Fibroblast of lung (primary cell): Measurements from ENCODE around the gene HTRA2.

Experiments used
- EZH2 ChIP-seq: IDR thresholded peaks from 2 replicates; pipeline ENCODE4 v1.5.1; 2012; ENCODE audit warnings: low read length, control low read depth, mild to moderate bottlenecking; ENCODE audit errors: missing control alignments
- TF ChIP-seq, protein P1 (sequence below), 2 donors: IDR thresholded peaks in 1 of 2; conservative IDR thresholded peaks in 1 of 2; 1 replicate in 1 of 2; 2 replicates in 1 of 2; pipeline ENCODE4 v1.5.1; 2011 to 2012; ENCODE audit warnings: low read length in 2 of 2, control low read depth in 1 of 2, inconsistent platforms in 1 of 2, low read depth in 1 of 2, mild to moderate bottlenecking in 1 of 2

DNA sequence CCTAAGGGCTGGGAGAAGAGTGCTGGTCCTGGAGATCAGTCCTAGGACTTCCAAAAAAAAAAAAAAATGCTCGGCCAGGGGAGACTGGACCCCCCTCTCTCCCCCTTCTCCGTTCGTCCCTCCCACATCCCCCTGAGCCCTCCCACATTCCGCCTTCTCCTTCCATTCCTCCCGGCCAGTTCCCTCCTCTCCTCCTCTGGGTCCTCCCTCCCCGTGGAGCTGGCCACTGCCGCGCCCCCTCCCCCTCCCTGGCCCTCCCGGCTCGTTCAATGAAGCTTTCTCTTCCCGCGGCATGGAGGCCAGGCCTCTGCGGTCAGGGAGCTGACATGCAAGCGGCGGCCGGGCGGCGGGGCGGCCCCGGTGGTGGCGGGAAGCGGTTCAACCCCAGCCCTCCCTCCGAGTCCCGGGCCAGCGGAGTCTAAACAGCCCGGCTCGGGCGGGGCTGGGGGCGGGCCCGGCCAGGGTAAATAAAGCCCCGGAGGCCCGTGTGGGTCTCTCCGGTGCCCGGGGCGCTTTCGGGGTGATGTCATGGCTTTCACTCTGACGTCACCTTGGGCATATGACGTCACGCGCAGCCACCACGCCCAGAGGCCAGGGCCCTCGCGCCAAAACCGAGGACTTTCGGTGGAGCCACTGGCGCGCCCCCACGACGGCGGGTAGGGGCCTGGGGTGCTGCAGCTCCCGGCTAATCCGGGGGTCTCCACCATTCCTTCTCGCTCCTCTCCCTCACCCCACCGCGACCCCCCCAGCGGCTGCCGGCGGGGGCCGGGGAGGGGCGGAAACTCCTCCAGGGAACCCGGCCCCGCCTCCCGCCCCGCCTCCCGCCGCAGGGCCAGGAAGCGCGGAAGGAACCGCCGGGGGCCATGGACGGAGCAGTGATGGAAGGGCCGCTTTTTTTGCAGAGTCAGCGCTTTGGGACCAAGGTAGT lies 24.4 kb downstream of the HTRA2 start, which contains the start of the genes DOK1 and LOXL3:
- TF ChIP-seq, protein P1, sequence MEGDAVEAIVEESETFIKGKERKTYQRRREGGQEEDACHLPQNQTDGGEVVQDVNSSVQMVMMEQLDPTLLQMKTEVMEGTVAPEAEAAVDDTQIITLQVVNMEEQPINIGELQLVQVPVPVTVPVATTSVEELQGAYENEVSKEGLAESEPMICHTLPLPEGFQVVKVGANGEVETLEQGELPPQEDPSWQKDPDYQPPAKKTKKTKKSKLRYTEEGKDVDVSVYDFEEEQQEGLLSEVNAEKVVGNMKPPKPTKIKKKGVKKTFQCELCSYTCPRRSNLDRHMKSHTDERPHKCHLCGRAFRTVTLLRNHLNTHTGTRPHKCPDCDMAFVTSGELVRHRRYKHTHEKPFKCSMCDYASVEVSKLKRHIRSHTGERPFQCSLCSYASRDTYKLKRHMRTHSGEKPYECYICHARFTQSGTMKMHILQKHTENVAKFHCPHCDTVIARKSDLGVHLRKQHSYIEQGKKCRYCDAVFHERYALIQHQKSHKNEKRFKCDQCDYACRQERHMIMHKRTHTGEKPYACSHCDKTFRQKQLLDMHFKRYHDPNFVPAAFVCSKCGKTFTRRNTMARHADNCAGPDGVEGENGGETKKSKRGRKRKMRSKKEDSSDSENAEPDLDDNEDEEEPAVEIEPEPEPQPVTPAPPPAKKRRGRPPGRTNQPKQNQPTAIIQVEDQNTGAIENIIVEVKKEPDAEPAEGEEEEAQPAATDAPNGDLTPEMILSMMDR (conservative IDR thresholded peaks at IDR 0.05 in 1 of 2, IDR thresholded peaks at IDR 0.05 in 1 of 2; ENCODE audit: low read depth in 1 of 2, low read length in 2 of 2): no peak
- TF ChIP-seq EZH2: no peak
